WTC11 (cell line): ENCODE data around the gene KLC3. TPM values are rescaled to one million over a fixed set of nuclear protein-coding genes. Genes with fewer than 3 reads are reported as not detected.

ENCODE experiments used
- ATAC-seq: fragments of 200-7000 bp; cut with Tn5 transposase; 2 replicates; pipeline ENCODE4 v1.10.0; 2021; ENCODE audit warnings: mild to moderate bottlenecking, moderate library complexity
- CTCF ChIA-PET: fragments of 300-600 bp; sonication (Branson Sonifier 250); formaldehyde crosslinking; loops from one replicate; lab custom pipeline; 2021; ENCODE audit warnings: antibody characterized with exemption; lab: Charles Lee
- POLR2A ChIA-PET: fragments of 350-600 bp; sonication (Branson Sonifier 250); formaldehyde crosslinking; loops from one replicate; lab custom pipeline; 2021; ENCODE audit warnings: antibody characterized with exemption; lab: Charles Lee
- DNase-seq: peaks from one replicate; pipeline ENCODE4 v3.0.0; 2021; ENCODE audit warnings: low spot score
- H3K27ac Mint-ChIP-seq: 2 replicates; pipeline ENCODE4 v1.8.0; 2021; ENCODE audit warnings: mixed read lengths
- H3K27me3 Mint-ChIP-seq: 2 replicates; pipeline ENCODE4 v1.8.0; 2021; ENCODE audit warnings: low read depth, mild to moderate bottlenecking, moderate library complexity, mixed read lengths
- H3K36me3 Mint-ChIP-seq: 2 replicates; pipeline ENCODE4 v1.8.0; 2021; ENCODE audit warnings: mixed read lengths
- H3K4me1 Mint-ChIP-seq: 2 replicates; pipeline ENCODE4 v1.8.0; 2022; ENCODE audit warnings: mixed read lengths
- H3K4me3 Mint-ChIP-seq: 2 replicates; pipeline ENCODE4 v1.8.0; 2021; ENCODE audit warnings: mild to moderate bottlenecking, moderate library complexity, mixed read lengths
- H3K9me3 Mint-ChIP-seq: 2 replicates; pipeline ENCODE4 v1.8.0; 2021; ENCODE audit warnings: mixed read lengths
- AFF4 ChIP-seq: sonication (generic); formaldehyde crosslinking; IDR thresholded peaks from 2 replicates; pipeline ENCODE4 v1.8.1; 2023; ENCODE audit warnings: mild to moderate bottlenecking, missing genetic modification reagents, borderline replicate concordance
- ATF3 ChIP-seq: sonication (generic); formaldehyde crosslinking; conservative IDR thresholded peaks from 2 replicates; pipeline ENCODE4 v1.8.1; 2022; ENCODE audit warnings: mild to moderate bottlenecking, missing genetic modification reagents
- ESRRA ChIP-seq: sonication (generic); formaldehyde crosslinking; IDR thresholded peaks from 2 replicates; pipeline ENCODE4 v1.8.1; 2022; ENCODE audit warnings: mild to moderate bottlenecking, missing genetic modification reagents, borderline replicate concordance
- FOXJ3 ChIP-seq: sonication (generic); formaldehyde crosslinking; IDR thresholded peaks from 2 replicates; pipeline ENCODE4 v1.9.0; 2021; ENCODE audit warnings: missing genetic modification reagents, mild to moderate bottlenecking, borderline replicate concordance
- HMGXB4 ChIP-seq: sonication (generic); formaldehyde crosslinking; IDR thresholded peaks from 2 replicates; pipeline ENCODE4 v1.8.1; 2023; ENCODE audit warnings: mild to moderate bottlenecking, moderate library complexity, missing genetic modification reagents
- IRF2 ChIP-seq: sonication (generic); formaldehyde crosslinking; IDR thresholded peaks from 2 replicates; pipeline ENCODE4 v1.8.0; 2022; ENCODE audit warnings: low read depth, missing genetic modification reagents, borderline replicate concordance
- NFYB ChIP-seq: sonication (generic); formaldehyde crosslinking; conservative IDR thresholded peaks from 2 replicates; pipeline ENCODE4 v1.8.0; 2022; ENCODE audit warnings: low read depth, missing genetic modification reagents
- RELA ChIP-seq: sonication (generic); formaldehyde crosslinking; IDR thresholded peaks from 2 replicates; pipeline ENCODE4 v1.8.1; 2022; ENCODE audit warnings: missing genetic modification reagents, mild to moderate bottlenecking, borderline replicate concordance
- STAT6 ChIP-seq: sonication (generic); formaldehyde crosslinking; conservative IDR thresholded peaks from 2 replicates; pipeline ENCODE4 v1.8.1; 2023; ENCODE audit warnings: mild to moderate bottlenecking, low read depth, missing genetic modification reagents, moderate library complexity
- ZNF138 ChIP-seq: sonication (generic); formaldehyde crosslinking; conservative IDR thresholded peaks from 2 replicates; pipeline ENCODE4 v1.8.1; 2022; ENCODE audit warnings: mild to moderate bottlenecking, moderate library complexity, missing genetic modification reagents
- ZNF219 ChIP-seq: sonication (generic); formaldehyde crosslinking; IDR thresholded peaks from 2 replicates; pipeline ENCODE4 v1.8.0; 2023; ENCODE audit warnings: missing genetic modification reagents, mild to moderate bottlenecking, borderline replicate concordance
- ZNF232 ChIP-seq: sonication (generic); formaldehyde crosslinking; IDR thresholded peaks from 2 replicates; pipeline ENCODE4 v1.8.0; 2022; ENCODE audit warnings: mild to moderate bottlenecking, missing genetic modification reagents
- total RNA-seq: library from RNA; stranded (reverse); gene quantifications from 3 replicates; pipeline ENCODE4 v1.2.3, GENCODE V29; 2021
- TF ChIP-seq, protein P1 (sequence below): fragments of 250-450 bp; sonication (Bioruptor Pico); IDR thresholded peaks from 2 replicates; pipeline ENCODE4 v1.9.0; 2021; ENCODE audit warnings: moderate library complexity, mild to moderate bottlenecking, inconsistent platforms, borderline replicate concordance

KLC3 gene
- total RNA-seq, 1 experiment from 2014 or later, result 5.2 TPM

DNA sequence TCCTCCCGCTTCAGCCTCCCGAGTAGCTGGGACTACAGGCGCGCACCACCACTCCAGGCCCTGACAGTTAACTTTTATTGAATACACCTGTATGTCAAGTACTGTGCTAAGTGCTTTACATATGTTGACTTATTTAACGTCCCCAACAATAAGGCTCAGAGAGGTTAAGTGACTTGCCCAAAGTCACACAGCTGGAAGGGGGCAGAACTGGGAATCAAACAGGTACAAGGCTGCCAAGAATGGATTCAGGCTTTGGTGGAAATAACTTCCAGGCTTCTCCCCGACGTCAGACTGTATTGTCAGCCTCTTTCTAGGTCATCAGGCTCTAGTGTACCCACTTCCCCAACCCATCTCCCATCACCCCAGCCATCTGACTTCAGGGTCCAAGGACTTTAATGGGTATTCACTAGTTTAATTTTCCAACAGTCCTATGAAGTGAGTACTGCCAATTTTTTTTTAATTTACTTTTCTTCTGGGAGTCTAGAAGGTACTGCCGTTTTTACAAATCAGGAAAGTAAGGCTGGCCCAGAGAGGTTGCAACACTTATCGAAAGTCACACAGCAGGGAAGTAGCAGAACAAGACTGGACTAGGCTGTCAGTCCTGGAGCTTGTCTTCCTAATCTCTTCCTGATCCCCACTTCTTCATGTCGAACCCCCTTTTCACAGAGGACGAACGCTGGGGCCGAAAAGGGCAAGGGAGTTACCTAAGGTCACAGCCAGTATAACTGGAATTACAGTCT is 13.0 kb upstream of the KLC3 start (continued):
- TF ChIP-seq, protein P1, sequence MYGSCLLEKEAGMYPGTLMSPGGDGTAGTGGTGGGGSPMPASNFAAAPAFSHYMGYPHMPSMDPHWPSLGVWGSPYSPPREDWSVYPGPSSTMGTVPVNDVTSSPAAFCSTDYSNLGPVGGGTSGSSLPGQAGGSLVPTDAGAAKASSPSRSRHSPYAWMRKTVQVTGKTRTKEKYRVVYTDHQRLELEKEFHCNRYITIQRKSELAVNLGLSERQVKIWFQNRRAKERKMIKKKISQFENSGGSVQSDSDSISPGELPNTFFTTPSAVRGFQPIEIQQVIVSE, result no peak
- no peak for TF ChIP-seq ZNF232 (CRISPR knock-in tag)
- TF ChIP-seq FOXJ3 (CRISPR knock-in tag), result no peak
- no peak for TF ChIP-seq ESRRA (CRISPR knock-in tag)
- TF ChIP-seq ZNF138, result no peak
- TF ChIP-seq IRF2 (CRISPR knock-in tag), result no peak
- no peak for TF ChIP-seq HMGXB4 (CRISPR knock-in tag)
- TF ChIP-seq ZNF219, result no peak
- TF ChIP-seq AFF4 (CRISPR knock-in tag), result no peak
- no peak for TF ChIP-seq ATF3 (CRISPR knock-in tag)
- no peak for TF ChIP-seq RELA (CRISPR knock-in tag)

DNA sequence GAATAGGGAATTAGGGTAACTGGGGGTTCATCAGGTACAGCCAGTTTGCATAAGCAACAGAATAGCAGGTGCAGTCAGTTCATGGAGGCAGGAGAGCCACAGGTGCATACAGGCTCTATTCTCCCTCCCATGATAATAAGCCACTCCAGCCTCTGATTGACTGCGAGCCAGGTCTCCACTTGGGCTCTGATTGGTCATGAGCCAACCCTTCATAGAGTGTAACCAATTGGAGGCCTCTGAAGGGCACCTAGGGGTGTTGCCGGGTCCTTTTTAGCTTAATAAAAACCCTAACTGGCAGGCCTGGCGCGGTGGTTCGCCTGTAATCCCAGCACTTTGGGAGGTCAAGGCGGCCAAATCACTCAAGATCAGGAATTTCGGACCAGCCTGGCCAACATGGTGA is 9.1 kb upstream of the KLC3 start:
- Mint-ChIP-seq H3K4me1 (peaks cover 5% of the 10 kb centered on the region; the same call in 1 of the 2 replicates), H3K27me3 (peaks cover 21% of the 10 kb centered on the region), H3K9me3 (no peaks in the 10 kb centered on the region), H3K27ac (no peak overlapping the region), H3K36me3 (no peaks in the 10 kb centered on the region), H3K4me3 (no peak overlapping the region)
- peak; percentile 87 for ATAC-seq
- no peak for DNase-seq
- TF ChIP-seq STAT6 (no peak), NFYB (CRISPR knock-in tag) (peak; percentile 47; the same call in 1 of the 2 replicates)
- CTCF ChIA-PET, result interaction anchor here (0.6 to 1.6 kb wide), 5 partner anchors 8 to 153 kb away, joined by 3 to 4 read pairs (median 3); partner anchors contain the start of genes BLOC1S3 and CKM
- POLR2A ChIA-PET, result no interaction called here
